T-helper 2 cell treated with Interferon-gamma antibody and Interleukin-4, amounts not matched to agents 100 ng/mL and 5 ng/mL, for 36 hours (primary cell): ENCODE data around the gene COL6A2. TPM values are rescaled to one million over a fixed set of nuclear protein-coding genes. Genes with fewer than 3 reads are reported as not detected.
"Not testable (repeated sequence)": the region's sequence is repeated elsewhere in the genome, so short reads cannot be mapped to it uniquely, and the experiment has no call there.

ENCODE experiments used
- intact Hi-C: fragments of 100-400 bp; cut with micrococcal nuclease; formaldehyde crosslinking; loops from one replicate; pipeline ENCODE4 v1.15.1; 2023
- total RNA-seq: library from RNA; stranded (reverse); gene quantifications from 2 replicates; pipeline ENCODE4 v1.2.3, GENCODE V29; 2022

COL6A2 gene
- 1.9 and 2.1 TPM in 2 replicates for total RNA-seq

DNA sequence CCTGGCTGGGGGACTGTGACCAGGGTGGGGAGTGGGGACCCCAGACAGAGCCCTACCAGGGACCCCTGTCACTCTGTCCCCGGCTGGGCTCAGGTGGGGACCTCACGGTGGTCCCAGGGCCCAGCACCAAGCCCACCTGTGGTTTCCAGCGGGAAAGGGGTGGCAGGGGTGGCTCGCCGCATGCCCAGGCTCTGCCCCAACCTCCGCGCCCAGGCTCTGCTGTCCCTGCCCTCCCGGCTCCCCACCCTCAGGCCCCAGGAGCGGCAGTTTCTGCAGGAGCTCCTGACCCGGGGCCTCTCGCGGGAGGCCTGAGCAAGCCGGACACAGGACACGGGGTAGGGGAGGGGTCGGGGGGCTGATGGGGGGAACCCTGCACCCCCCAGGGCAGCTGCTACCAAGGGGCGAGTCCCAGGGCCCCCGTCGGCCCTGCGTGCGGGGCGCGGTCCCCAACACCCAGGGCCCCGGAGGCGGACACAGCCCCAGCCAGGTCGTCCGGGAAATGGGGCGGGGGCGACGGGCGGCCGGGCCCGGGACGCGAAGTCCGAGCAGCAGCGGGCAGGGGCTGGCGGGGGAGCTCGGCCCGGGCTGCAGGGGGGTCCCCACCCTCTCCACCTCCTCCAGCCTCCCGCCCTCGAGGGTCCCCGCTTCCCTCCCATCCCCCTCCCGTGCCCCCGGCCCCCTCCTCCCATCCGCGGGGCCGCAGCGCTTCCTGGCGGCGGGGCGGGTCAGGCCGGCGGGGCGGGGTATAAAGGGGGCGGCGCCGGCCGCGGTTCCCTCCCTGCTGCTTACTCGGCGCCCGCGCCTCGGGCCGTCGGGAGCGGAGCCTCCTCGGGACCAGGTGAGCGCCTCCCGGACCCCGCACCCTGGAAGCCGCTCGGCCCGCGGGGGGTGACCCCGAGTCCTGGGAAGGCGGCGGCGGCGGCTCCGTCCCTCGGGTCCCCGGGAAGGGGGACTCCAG, at the start of gene COL6A2:
Gene COL6A2 (plus strand): TSS at position 777 of the 958 bp plus-strand sequence.
- intact Hi-C loops = no loop called here

GRCh38 chr21:46048926-46049889, 48.7 kb upstream of the COL6A2 start:
- intact Hi-C loops = no loop called here

GRCh38 chr21:46049890-46050667, 47.8 kb upstream of the COL6A2 start:
- intact Hi-C loops = no loop called here

DNA sequence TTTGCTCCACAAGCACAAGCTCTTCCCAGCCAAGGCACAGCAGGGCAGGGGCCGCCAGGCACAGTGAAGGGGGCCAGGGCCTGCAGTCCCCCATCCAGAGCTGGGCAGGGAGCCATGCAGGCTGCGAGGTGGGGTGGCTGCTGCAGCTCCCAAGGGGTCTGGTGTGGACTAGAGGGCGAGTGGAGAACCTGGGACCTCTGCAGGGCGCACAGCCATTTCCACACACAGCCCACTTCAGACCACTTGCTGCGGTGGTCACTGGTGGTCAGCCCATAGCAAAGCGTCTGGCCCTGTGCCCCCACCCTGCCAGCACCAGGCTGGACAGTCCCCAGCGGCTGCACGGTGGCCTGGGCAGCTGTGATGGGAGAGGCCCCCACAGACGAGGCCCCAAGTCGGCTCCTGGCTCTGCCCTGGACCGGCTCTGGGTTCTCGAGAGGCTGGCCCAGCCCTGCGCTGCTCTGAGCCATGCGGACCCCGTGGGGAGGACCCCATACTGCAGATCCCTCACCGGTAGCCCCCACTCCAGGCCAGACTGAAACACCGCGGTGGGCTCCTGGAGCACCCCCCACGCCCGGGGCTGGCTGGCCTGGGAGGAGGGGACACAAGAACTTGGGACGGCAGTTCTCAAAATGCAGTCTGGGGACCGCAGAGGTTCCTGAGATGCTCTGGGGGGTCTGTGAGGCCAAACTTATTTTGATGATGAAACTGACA, 47.1 kb upstream of the COL6A2 start:
- intact Hi-C loops = no loop called here

DNA sequence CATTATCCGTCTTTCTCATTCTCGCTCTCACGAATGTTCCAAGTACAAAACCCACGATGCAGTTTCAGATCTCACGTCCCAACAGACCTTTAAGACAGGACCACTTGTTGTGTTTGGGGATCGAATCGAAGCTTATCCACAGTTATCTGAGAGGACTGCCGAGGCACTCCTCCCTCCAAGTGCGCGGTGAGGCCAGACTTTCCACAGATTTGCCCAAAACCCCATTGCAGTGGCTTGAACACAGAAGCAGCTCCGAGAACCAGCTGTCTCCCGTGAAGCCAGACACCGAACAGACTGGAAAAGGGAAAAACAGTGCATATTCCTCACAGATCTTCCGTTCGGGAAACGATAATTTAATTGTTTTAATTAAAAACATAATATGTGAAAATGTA, 46.5 kb upstream of the COL6A2 start:
- intact Hi-C loops = no loop called here

GRCh38 chr21:46051821-46052675, 45.9 kb upstream of the COL6A2 start:
- intact Hi-C loops = no loop called here

- intact Hi-C loops = no loop called here
Observed at GRCh38 chr21:46052703-46053651, 44.9 kb upstream of the COL6A2 start.

GRCh38 chr21:46054031-46054430, 43.9 kb upstream of the COL6A2 start:
- intact Hi-C loops = no loop called here

DNA sequence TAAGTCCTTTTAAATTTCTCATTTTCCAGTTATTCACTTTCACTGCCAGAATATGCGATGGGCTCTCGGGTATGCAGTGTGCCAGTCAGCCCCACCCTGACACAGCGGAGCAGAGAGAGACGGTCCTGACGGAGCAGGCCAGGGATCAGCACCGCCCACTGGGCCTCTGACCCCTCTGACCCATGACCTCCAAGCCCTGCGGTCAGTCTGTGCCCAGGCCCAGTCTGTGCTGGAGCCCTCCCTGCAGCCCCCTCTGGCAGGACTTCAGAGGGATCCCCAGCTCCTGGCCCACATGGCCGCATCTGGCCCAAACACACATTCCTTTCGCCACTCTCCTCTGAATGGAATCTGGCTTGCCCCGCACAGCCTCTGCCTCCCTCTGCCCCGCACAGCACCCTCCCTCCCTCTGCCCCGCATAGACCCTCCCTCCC, 43.4 kb upstream of the COL6A2 start:
- intact Hi-C loops = no loop called here

GRCh38 chr21:46055863-46056281, 42.0 kb upstream of the COL6A2 start:
- intact Hi-C loops = no loop called here

- intact Hi-C loops = no loop called here
Observed at GRCh38 chr21:46056450-46056903, 41.4 kb upstream of the COL6A2 start.

- intact Hi-C loops = no loop called here
Observed at GRCh38 chr21:46057111-46057709, 40.7 kb upstream of the COL6A2 start.

GRCh38 chr21:46057710-46058241, 40.1 kb upstream of the COL6A2 start:
- intact Hi-C loops = no loop called here

GRCh38 chr21:46058431-46059145, 39.3 kb upstream of the COL6A2 start:
- intact Hi-C loops = no loop called here

DNA sequence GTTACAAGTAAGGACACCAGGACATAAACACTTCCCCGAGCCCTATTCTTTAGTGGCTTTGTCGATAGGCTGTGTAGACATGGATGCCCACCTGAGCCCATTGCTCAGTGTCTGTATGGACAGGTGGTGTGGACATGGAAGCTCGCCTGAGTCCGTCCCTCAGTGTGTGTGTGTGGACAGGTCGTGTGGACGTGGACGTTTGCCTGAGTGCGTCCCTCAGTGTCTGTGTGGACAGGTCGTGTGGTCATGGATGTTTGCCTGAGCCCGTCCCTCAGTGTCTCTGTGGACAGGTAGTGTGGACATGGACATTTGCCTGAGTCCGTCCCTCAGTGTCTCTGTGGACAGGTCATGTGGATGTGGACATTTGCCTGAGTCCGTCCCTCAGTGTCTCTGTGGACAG, 38.7 kb upstream of the COL6A2 start:
- intact Hi-C loops = no loop called here

DNA sequence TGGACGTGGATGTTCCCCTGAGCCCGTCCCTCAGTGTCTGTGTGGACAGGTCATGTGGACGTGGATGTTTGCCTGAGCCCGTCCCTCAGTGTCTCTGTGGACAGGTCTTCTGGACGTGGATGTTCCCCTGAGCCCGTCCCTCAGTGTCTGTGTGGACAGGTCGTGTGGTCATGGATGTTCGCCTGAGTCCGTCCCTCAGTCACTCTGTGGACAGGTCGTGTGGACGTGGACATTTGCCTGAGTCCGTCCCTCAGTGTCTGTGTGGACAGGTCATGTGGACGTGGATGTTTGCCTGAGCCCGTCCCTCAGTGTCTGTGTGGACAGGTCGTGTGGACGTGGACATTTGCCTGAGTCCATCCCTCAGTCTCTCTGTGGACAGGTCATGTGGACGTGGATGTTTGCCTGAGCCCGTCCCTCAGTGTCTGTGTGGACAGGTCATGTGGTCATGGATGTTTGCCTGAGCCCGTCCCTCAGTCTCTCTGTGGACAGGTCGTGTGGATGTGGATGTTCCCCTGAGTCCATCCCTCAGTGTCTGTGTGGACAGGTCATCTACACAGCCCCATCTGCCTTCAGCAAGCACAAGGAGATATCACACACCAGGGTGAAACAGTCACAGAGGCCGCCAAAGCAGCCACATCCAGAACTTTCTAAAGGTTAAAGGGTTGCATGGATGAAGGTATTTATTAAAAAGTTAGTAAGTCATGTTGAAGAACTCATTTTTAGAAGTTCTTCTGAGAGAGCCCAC, 38.0 kb upstream of the COL6A2 start:
- intact Hi-C loops = not testable (repeated sequence)
